IPS-18a (cell line): ENCODE data around the gene UBAC2.

Experiments used
- H3K27ac ChIP-seq: one replicate; pipeline ENCODE4 v1.5.1; 2013; ENCODE audit warnings: low read length
- H3K27me3 ChIP-seq: one replicate; pipeline ENCODE4 v1.6.1; 2013; ENCODE audit warnings: mild to moderate bottlenecking, low read length; ENCODE audit not compliant: control insufficient read depth, insufficient read depth
- H3K36me3 ChIP-seq: one replicate; pipeline ENCODE4 v1.6.1; 2013; ENCODE audit warnings: low read depth, low read length; ENCODE audit not compliant: control insufficient read depth
- H3K4me1 ChIP-seq: one replicate; pipeline ENCODE4 v1.6.1; 2013; ENCODE audit warnings: low read depth, low read length; ENCODE audit not compliant: control insufficient read depth
- H3K4me3 ChIP-seq: one replicate; pipeline ENCODE4 v1.5.1; 2013; ENCODE audit warnings: low read length
- H3K9ac ChIP-seq: one replicate; pipeline ENCODE4 v1.6.1; 2013; ENCODE audit warnings: mild to moderate bottlenecking, low read length, moderate library complexity
- H3K9me3 ChIP-seq: one replicate; pipeline ENCODE4 v1.6.1; 2013; ENCODE audit warnings: low read depth, low read length; ENCODE audit not compliant: control insufficient read depth

UBAC2 gene

GRCh38 chr13:99164226-99164625, 36.4 kb upstream of the UBAC2 start:
- Histone ChIP-seq H3K36me3 (no peaks in the 10 kb centered on the region), H3K4me1 (no peaks in the 10 kb centered on the region), H3K27ac (no peak overlapping the region), H3K9ac (no peak overlapping the region), H3K9me3 (no peaks in the 10 kb centered on the region), H3K27me3 (no peaks in the 10 kb centered on the region), H3K4me3 (no peak overlapping the region)

GRCh38 chr13:99165753-99166587, 34.7 kb upstream of the UBAC2 start:
- H3K4me1 ChIP-seq = no peaks in the 10 kb centered on the region
- no peak overlapping the region for H3K4me3 ChIP-seq
- no peak overlapping the region for H3K27ac ChIP-seq
- H3K9me3 ChIP-seq = no peaks in the 10 kb centered on the region
- no peaks in the 10 kb centered on the region for H3K36me3 ChIP-seq
- H3K9ac ChIP-seq = no peak overlapping the region
- H3K27me3 ChIP-seq = no peaks in the 10 kb centered on the region

DNA sequence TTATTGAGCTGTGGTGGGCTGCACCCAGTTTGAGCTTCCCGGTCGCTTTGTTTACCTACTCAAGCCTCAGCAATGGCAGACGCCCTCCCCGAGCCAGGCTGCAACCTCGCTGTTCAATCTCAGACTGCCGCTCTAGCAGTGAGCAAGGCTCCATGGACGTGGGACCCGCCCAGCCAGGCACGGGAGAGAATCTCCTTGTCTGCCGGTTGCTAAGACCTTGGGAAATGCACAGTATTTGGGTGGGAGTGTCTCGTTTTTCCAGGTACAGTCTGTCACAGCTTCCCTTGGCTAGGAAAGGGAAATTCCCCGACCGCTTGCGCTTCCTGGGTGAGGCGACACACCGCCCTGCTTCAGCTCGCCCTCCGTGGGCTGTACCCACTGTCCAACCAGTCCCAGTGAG, 27.7 kb upstream of the UBAC2 start:
- H3K27ac ChIP-seq = no peak overlapping the region
- H3K27me3 ChIP-seq = no peaks in the 10 kb centered on the region
- H3K9me3 ChIP-seq = no peaks in the 10 kb centered on the region
- no peak overlapping the region for H3K4me3 ChIP-seq
- no peaks in the 10 kb centered on the region for H3K36me3 ChIP-seq
- no peaks in the 10 kb centered on the region for H3K4me1 ChIP-seq
- no peak overlapping the region for H3K9ac ChIP-seq

- H3K27me3 ChIP-seq = no peaks in the 10 kb centered on the region
- no peaks in the 10 kb centered on the region for H3K36me3 ChIP-seq
- no peak overlapping the region for H3K9ac ChIP-seq
- no peak overlapping the region for H3K27ac ChIP-seq
- H3K4me3 ChIP-seq = no peak overlapping the region
- H3K9me3 ChIP-seq = no peaks in the 10 kb centered on the region
- H3K4me1 ChIP-seq = no peaks in the 10 kb centered on the region
These were observed 27.0 kb upstream of the UBAC2 start for GRCh38 chr13:99173606-99174005.

- H3K4me3 ChIP-seq = no peak overlapping the region
- no peak overlapping the region for H3K27ac ChIP-seq
- H3K4me1 ChIP-seq = no peaks in the 10 kb centered on the region
- no peaks in the 10 kb centered on the region for H3K9me3 ChIP-seq
- H3K27me3 ChIP-seq = no peaks in the 10 kb centered on the region
- H3K9ac ChIP-seq = no peak overlapping the region
- no peaks in the 10 kb centered on the region for H3K36me3 ChIP-seq
These were observed 26.0 kb upstream of the UBAC2 start for GRCh38 chr13:99174533-99175100.

DNA sequence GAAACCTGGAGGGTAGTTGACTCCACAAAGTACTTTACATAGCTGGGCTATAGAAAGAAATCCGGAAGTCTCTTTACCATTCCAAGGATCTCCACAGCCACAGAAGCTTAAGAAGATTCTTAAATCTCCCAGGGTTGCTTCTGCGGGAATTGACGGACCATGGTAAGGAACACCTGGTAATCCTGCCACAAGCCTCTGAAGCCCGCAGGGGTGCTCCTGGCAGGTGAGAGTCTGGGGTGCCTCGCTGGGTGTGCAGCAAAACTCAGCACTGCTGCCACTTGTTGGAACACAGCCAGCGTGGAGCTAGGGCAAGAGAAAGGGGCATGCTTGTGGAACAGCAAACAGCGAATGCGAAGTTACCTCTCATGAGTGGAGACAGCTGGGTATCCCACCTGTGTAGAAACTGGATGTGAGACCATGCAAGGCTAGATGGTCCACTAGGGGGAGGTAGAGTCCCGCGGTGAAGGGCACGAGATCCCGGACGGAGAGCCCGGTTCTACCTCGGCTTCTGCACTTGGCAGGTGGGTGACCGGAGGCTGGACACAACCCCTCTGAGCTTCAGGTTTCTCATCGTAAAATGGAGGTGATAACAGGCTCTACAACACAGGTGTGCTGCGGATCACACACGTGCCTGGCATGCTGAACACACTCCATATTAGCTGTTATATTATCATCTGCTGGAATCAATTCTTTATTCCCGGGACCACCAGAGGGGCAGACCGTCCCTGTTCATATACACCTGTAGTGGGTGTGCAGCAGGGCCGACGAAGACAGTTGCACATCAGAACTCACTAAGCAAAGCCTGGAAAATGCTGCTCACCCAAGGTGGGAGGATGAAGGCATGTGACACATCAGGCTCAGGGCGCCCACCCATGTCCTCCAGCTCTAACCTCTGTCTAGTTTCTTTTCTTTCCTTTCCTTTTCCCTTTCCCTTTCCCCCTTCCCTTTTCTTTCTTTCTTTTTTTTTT, 24.1 kb upstream of the UBAC2 start:
- no peak overlapping the region for H3K27ac ChIP-seq
- no peaks in the 10 kb centered on the region for H3K27me3 ChIP-seq
- H3K36me3 ChIP-seq = no peaks in the 10 kb centered on the region
- H3K4me3 ChIP-seq = no peak overlapping the region
- H3K4me1 ChIP-seq = no peaks in the 10 kb centered on the region
- no peaks in the 10 kb centered on the region for H3K9me3 ChIP-seq
- H3K9ac ChIP-seq = no peak overlapping the region

GRCh38 chr13:99178636-99179035, 22.0 kb upstream of the UBAC2 start:
- H3K4me1 ChIP-seq = no peaks in the 10 kb centered on the region
- peaks cover 11% of the 10 kb centered on the region for H3K9me3 ChIP-seq
- H3K36me3 ChIP-seq = no peaks in the 10 kb centered on the region
- H3K27me3 ChIP-seq = no peaks in the 10 kb centered on the region
- H3K9ac ChIP-seq = no peak overlapping the region
- H3K27ac ChIP-seq = no peak overlapping the region
- H3K4me3 ChIP-seq = no peak overlapping the region

DNA sequence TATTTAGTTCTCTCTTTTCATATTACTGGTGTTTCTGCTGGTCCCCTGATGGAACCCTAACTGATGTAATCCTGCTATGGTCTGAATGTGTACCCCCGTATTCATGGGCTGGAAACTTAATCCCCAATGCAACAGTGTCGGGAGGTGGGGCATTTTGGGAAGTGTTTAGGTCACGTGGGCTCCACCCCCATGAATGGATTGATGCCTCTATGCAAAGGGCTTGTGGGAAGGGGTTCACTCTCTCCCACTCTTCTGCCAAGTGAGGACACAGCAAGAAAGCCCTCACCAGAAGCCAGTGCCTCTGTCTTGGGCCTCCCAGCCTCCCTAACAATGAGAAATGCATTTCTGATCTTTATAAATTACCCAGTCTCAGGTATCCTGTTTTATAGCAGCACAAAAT, 21.2 kb upstream of the UBAC2 start:
- no peak overlapping the region for H3K4me3 ChIP-seq
- no peak overlapping the region for H3K9ac ChIP-seq
- H3K36me3 ChIP-seq = no peaks in the 10 kb centered on the region
- H3K27ac ChIP-seq = no peak overlapping the region
- no peaks in the 10 kb centered on the region for H3K4me1 ChIP-seq
- no peaks in the 10 kb centered on the region for H3K27me3 ChIP-seq
- peaks cover 11% of the 10 kb centered on the region for H3K9me3 ChIP-seq

- Histone ChIP-seq H3K36me3 (no peaks in the 10 kb centered on the region), H3K9me3 (peaks cover 11% of the 10 kb centered on the region), H3K27ac (no peak overlapping the region)
These were observed 18.2 kb upstream of the UBAC2 start for GRCh38 chr13:99182439-99182838.

GRCh38 chr13:99185606-99186005, 15.0 kb upstream of the UBAC2 start:
- peaks cover 6% of the 10 kb centered on the region for H3K27me3 ChIP-seq
- peaks cover 8% of the 10 kb centered on the region for H3K4me1 ChIP-seq
- H3K36me3 ChIP-seq = no peaks in the 10 kb centered on the region
- peaks cover 11% of the 10 kb centered on the region for H3K9me3 ChIP-seq
- no peak overlapping the region for H3K9ac ChIP-seq
- H3K4me3 ChIP-seq = no peak overlapping the region
- H3K27ac ChIP-seq = no peak overlapping the region

More at GRCh38 chr13:99182439-99182838, 18.2 kb upstream of the UBAC2 start:
- H3K4me1 ChIP-seq = peaks cover 8% of the 10 kb centered on the region
- H3K4me3 ChIP-seq = no peak overlapping the region
- no peak overlapping the region for H3K9ac ChIP-seq
- H3K27me3 ChIP-seq = peaks cover 6% of the 10 kb centered on the region

GRCh38 chr13:99190147-99190985, 10.3 kb upstream of the UBAC2 start:
- no peaks in the 10 kb centered on the region for H3K9me3 ChIP-seq
- H3K9ac ChIP-seq = no peak overlapping the region
- peaks cover 6% of the 10 kb centered on the region for H3K27me3 ChIP-seq
- no peak overlapping the region for H3K4me3 ChIP-seq
- no peaks in the 10 kb centered on the region for H3K36me3 ChIP-seq
- peaks cover 3% of the 10 kb centered on the region for H3K4me1 ChIP-seq
- no peak overlapping the region for H3K27ac ChIP-seq
